Measurements from ENCODE around the gene C3orf52. TPM values are rescaled to one million over a fixed set of nuclear protein-coding genes. Genes with fewer than 3 reads are reported as not detected.

The C3orf52 gene
- total RNA-seq, 2 donors from 2014 or later: 8.8 to 19.6 TPM

- Histone ChIP-seq H3K36me3 (no peaks in the 10 kb centered on the region), H3K27me3 (replicated peaks; ENCODE audit: insufficient read depth) (no peaks in the 10 kb centered on the region), H3K4me3 (no peak overlapping the region), H3K4me1 (ENCODE audit: control insufficient read depth in 1 of 2, low read depth in 2 of 2) (peaks cover 9 to 12% of the 10 kb centered on the region in 2 donors), H3K9me3 (no peaks in the 10 kb centered on the region), H3K27ac (no peak overlapping the region)
- ATAC-seq (ENCODE audit: insufficient number of reproducible peaks, low FRiP score, low read depth) (no peak), DNase-seq (ENCODE audit: low spot score) (no peak)
- TF ChIP-seq CTCF (IDR thresholded peaks at IDR 0.05): no peak
Observed at GRCh38 chr3:112090887-112091586, 4.8 kb downstream of the C3orf52 start.

- Histone ChIP-seq H3K4me3 (peak overlapping the region; percentile 1), H3K27ac (peak overlapping the region in 1 of 2 donors; percentile 4), H3K36me3 (no peaks in the 10 kb centered on the region), H3K27me3 (replicated peaks; ENCODE audit: insufficient read depth) (no peaks in the 10 kb centered on the region), H3K4me1 (ENCODE audit: control insufficient read depth in 1 of 2, low read depth in 2 of 2) (peaks cover 6 to 8% of the 10 kb centered on the region in 2 donors), H3K9me3 (no peaks in the 10 kb centered on the region)
- DNase-seq (ENCODE audit: low spot score) (no peak), ATAC-seq (ENCODE audit: insufficient number of reproducible peaks, low FRiP score, low read depth) (no peak)
- TF ChIP-seq CTCF (IDR thresholded peaks at IDR 0.05): no peak
Observed at GRCh38 chr3:112092496-112093179, 6.4 kb downstream of the C3orf52 start.

GRCh38 chr3:112093180-112093522, 7.0 kb downstream of the C3orf52 start:
- H3K36me3 ChIP-seq: no peaks in the 10 kb centered on the region
- no peaks in the 10 kb centered on the region for H3K9me3 ChIP-seq
- H3K27me3 ChIP-seq (replicated peaks; ENCODE audit: insufficient read depth): no peaks in the 10 kb centered on the region
- TF ChIP-seq CTCF (IDR thresholded peaks at IDR 0.05): no peak
- H3K4me3 ChIP-seq: peak overlapping the region; percentile 1
- peak overlapping the region in 1 of 2 donors; percentile 4 for H3K27ac ChIP-seq
- no peak for DNase-seq (ENCODE audit: low spot score)
- peaks cover 9% of the 10 kb centered on the region in 2 donors for H3K4me1 ChIP-seq (ENCODE audit: control insufficient read depth in 1 of 2, low read depth in 2 of 2)
- ATAC-seq (ENCODE audit: insufficient number of reproducible peaks, low FRiP score, low read depth): no peak

- DNase-seq (ENCODE audit: low spot score) (no peak), ATAC-seq (ENCODE audit: insufficient number of reproducible peaks, low FRiP score, low read depth) (no peak)
- no peak for TF ChIP-seq CTCF (IDR thresholded peaks at IDR 0.05)
- H3K9me3 ChIP-seq: no peaks in the 10 kb centered on the region
- no peaks in the 10 kb centered on the region for H3K36me3 ChIP-seq
- H3K27ac ChIP-seq: no peak overlapping the region
- H3K27me3 ChIP-seq (replicated peaks; ENCODE audit: insufficient read depth): no peaks in the 10 kb centered on the region
- H3K4me3 ChIP-seq: no peak overlapping the region
- peaks cover 9 to 16% of the 10 kb centered on the region in 2 donors for H3K4me1 ChIP-seq (ENCODE audit: control insufficient read depth in 1 of 2, low read depth in 2 of 2)
Observed at GRCh38 chr3:112095731-112096130, 9.5 kb downstream of the C3orf52 start.

- Histone ChIP-seq H3K4me1 (ENCODE audit: control insufficient read depth in 1 of 2, low read depth in 2 of 2) (peaks cover 9 to 16% of the 10 kb centered on the region in 2 donors), H3K27me3 (replicated peaks; ENCODE audit: insufficient read depth) (no peaks in the 10 kb centered on the region), H3K4me3 (no peak overlapping the region), H3K27ac (no peak overlapping the region), H3K9me3 (no peaks in the 10 kb centered on the region), H3K36me3 (no peaks in the 10 kb centered on the region)
- ATAC-seq (ENCODE audit: insufficient number of reproducible peaks, low FRiP score, low read depth): no peak
- TF ChIP-seq CTCF (IDR thresholded peaks at IDR 0.05): no peak
- DNase-seq (ENCODE audit: low spot score): no peak
Observed at GRCh38 chr3:112096176-112096575, 10.0 kb downstream of the C3orf52 start.
